HepG2 (cell line): ENCODE measurements around the gene ICAM3. TPM values are rescaled to one million over a fixed set of nuclear protein-coding genes. Genes with fewer than 3 reads are reported as not detected.

Experiments used
- ATF1 ChIP-seq: IDR thresholded peaks from 2 replicates; pipeline ENCODE4 v1.6.1; 2016; ENCODE audit warnings: mild to moderate bottlenecking, control low read depth
- ELF4 ChIP-seq: sonication (generic); formaldehyde crosslinking; IDR thresholded peaks from 2 replicates; pipeline ENCODE4 v1.5.0; 2020; ENCODE audit warnings: missing genetic modification reagents, mild to moderate bottlenecking, moderate library complexity, borderline replicate concordance
- HHEX ChIP-seq: IDR thresholded peaks from 2 replicates; pipeline ENCODE4 v1.6.1; 2016; ENCODE audit warnings: control low read depth
- NRL ChIP-seq: sonication (generic); formaldehyde crosslinking; IDR thresholded peaks from 2 replicates; pipeline ENCODE4 v1.5.0; 2020; ENCODE audit warnings: missing genetic modification reagents, mild to moderate bottlenecking, moderate library complexity, borderline replicate concordance
- TBX2 ChIP-seq: sonication (generic); formaldehyde crosslinking; IDR thresholded peaks from 2 replicates; pipeline ENCODE4 v1.5.0; 2020; ENCODE audit warnings: missing genetic modification reagents, mild to moderate bottlenecking, borderline replicate concordance
- ZFP82 ChIP-seq: sonication (generic); formaldehyde crosslinking; IDR thresholded peaks from 2 replicates; pipeline ENCODE4 v1.5.1; 2020; ENCODE audit warnings: mild to moderate bottlenecking, missing genetic modification reagents, borderline replicate concordance
- ZKSCAN5 ChIP-seq: sonication (generic); formaldehyde crosslinking; IDR thresholded peaks from 2 replicates; pipeline ENCODE4 v1.5.1; 2020; ENCODE audit warnings: mild to moderate bottlenecking, missing genetic modification reagents
- ZNF143 ChIP-seq: sonication (generic); formaldehyde crosslinking; IDR thresholded peaks from 2 replicates; pipeline ENCODE4 v1.4.0; 2020; ENCODE audit warnings: missing genetic modification reagents
- ZNF326 ChIP-seq: sonication (generic); formaldehyde crosslinking; IDR thresholded peaks from 2 replicates; pipeline ENCODE4 v1.4.0; 2020; ENCODE audit warnings: missing genetic modification reagents, borderline replicate concordance
- ZNF337 ChIP-seq: sonication (generic); formaldehyde crosslinking; IDR thresholded peaks from 2 replicates; pipeline ENCODE4 v1.5.1; 2020; ENCODE audit warnings: missing genetic modification reagents, low read depth, mild to moderate bottlenecking, borderline replicate concordance
- ZNF546 ChIP-seq: sonication (generic); formaldehyde crosslinking; conservative IDR thresholded peaks from 2 replicates; pipeline ENCODE4 v1.8.1; 2023; ENCODE audit warnings: mild to moderate bottlenecking, missing genetic modification reagents
- ZNF572 ChIP-seq: sonication (generic); formaldehyde crosslinking; IDR thresholded peaks from 2 replicates; pipeline ENCODE4 v1.5.1; 2020; ENCODE audit warnings: mild to moderate bottlenecking, missing genetic modification reagents
- ZNF839 ChIP-seq: sonication (generic); formaldehyde crosslinking; IDR thresholded peaks from 2 replicates; pipeline ENCODE4 v1.4.0; 2020; ENCODE audit warnings: missing genetic modification reagents, mild to moderate bottlenecking, borderline replicate concordance
- polyA plus RNA-seq, 8 experiments: library from polyadenylated mRNA; depleted of rRNA in 3 of 8; stranded (reverse) in 7 of 8; unstranded in 1 of 8; fragments of >200 nt; fragmentation: Illumina TruSeq in 4 of 8; extraction: Trizol in 4 of 8; gene quantifications; 2 replicates each; pipeline versions ENCODE4 v1.2.1 to v1.2.3, GENCODE V29; 2011 to 2016; ENCODE audit warnings: low read depth in 4 of 8, missing spikeins in 1 of 8, mixed read lengths in 1 of 8; ENCODE audit not compliant: insufficient read depth in 1 of 8
- total RNA-seq, 5 experiments: library from RNA; depleted of rRNA; stranded (reverse); fragments of >200 nt; fragmentation: Illumina TruSeq; extraction: Trizol; gene quantifications; 2 replicates each; pipeline ENCODE4 v1.2.3, GENCODE V29; 2016; ENCODE audit warnings: low read depth in 1 of 5
- TF ChIP-seq, protein P1 (sequence below): sonication (generic); formaldehyde crosslinking; IDR thresholded peaks from 2 replicates; pipeline ENCODE4; 2020; ENCODE audit warnings: missing genetic modification reagents, mild to moderate bottlenecking, borderline replicate concordance
- TF ChIP-seq, protein P2 (sequence below): IDR thresholded peaks from 2 replicates; pipeline ENCODE4 v1.6.1; 2018; ENCODE audit warnings: missing genetic modification reagents, mild to moderate bottlenecking, missing compliant biosample characterization
- TF ChIP-seq, protein P3 (sequence below): sonication (generic); formaldehyde crosslinking; IDR thresholded peaks from 2 replicates; pipeline ENCODE4 v1.4.0; 2020; ENCODE audit warnings: mild to moderate bottlenecking, low read depth, missing genetic modification reagents
- TF ChIP-seq, protein P4 (sequence below): sonication (generic); formaldehyde crosslinking; IDR thresholded peaks from 2 replicates; pipeline ENCODE4 v1.4.0; 2020; ENCODE audit warnings: missing genetic modification reagents
- TF ChIP-seq, protein P5 (sequence below): sonication (generic); formaldehyde crosslinking; IDR thresholded peaks from 2 replicates; pipeline ENCODE4 v1.9.0; 2021; ENCODE audit warnings: missing genetic modification reagents, mild to moderate bottlenecking, borderline replicate concordance

The ICAM3 gene
- total and polyA plus RNA-seq, 2 of the 13 experiments (the other 11 are each of a cell fraction or from before 2014, with no cell fraction given), result 14.1 to 21.0 TPM

DNA sequence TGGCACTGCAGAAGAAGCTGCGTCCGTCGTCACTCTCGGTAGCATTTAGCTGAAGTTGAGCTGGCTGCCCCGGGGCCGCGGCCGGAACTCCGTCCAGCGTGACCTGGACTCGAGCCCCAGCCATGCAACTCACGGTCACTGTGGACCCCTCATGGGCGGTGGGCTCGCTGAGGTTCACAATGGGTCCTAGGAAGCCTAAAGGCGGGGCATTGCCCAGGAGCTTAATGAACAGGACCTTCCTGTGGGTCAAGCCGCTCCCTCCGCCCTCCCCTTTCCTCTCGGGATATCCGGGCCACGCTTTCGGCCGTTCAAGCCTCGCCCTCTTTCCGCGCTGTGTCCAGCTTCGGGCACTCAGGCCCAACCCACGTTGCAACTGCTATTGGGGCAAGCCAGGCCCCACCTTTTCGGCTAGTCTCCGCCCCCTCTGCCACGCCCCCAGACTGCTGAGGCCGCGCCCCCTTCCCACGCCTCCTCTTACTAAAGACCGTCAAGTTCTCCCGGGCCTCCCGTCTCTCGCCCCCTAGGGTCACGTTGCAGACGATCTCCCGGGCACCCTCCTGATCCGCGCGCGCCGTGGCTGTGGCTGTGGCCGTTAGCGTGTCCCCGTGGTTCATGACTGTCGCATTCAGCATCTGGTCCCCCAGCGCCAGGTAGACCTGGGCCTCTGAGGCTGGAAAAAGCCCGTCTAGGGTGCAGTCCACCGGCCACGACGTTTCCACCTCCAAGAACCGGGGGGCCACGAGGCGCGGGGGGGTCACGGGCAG lies 4.7 kb downstream of the ICAM3 start (continued):
- TF ChIP-seq, protein P1, sequence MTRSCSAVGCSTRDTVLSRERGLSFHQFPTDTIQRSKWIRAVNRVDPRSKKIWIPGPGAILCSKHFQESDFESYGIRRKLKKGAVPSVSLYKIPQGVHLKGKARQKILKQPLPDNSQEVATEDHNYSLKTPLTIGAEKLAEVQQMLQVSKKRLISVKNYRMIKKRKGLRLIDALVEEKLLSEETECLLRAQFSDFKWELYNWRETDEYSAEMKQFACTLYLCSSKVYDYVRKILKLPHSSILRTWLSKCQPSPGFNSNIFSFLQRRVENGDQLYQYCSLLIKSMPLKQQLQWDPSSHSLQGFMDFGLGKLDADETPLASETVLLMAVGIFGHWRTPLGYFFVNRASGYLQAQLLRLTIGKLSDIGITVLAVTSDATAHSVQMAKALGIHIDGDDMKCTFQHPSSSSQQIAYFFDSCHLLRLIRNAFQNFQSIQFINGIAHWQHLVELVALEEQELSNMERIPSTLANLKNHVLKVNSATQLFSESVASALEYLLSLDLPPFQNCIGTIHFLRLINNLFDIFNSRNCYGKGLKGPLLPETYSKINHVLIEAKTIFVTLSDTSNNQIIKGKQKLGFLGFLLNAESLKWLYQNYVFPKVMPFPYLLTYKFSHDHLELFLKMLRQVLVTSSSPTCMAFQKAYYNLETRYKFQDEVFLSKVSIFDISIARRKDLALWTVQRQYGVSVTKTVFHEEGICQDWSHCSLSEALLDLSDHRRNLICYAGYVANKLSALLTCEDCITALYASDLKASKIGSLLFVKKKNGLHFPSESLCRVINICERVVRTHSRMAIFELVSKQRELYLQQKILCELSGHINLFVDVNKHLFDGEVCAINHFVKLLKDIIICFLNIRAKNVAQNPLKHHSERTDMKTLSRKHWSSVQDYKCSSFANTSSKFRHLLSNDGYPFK, result no peak
- peak; percentile 15; the same call in 1 of the 2 replicates for TF ChIP-seq ZKSCAN5 (CRISPR knock-in tag)
- no peak for TF ChIP-seq ZNF337 (CRISPR knock-in tag)
- TF ChIP-seq ZNF326, result no peak
- no peak for TF ChIP-seq HHEX (CRISPR knock-in tag)
- TF ChIP-seq ZFP82, result no peak
- TF ChIP-seq, protein P2, sequence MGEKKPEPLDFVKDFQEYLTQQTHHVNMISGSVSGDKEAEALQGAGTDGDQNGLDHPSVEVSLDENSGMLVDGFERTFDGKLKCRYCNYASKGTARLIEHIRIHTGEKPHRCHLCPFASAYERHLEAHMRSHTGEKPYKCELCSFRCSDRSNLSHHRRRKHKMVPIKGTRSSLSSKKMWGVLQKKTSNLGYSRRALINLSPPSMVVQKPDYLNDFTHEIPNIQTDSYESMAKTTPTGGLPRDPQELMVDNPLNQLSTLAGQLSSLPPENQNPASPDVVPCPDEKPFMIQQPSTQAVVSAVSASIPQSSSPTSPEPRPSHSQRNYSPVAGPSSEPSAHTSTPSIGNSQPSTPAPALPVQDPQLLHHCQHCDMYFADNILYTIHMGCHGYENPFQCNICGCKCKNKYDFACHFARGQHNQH, result 0 out of 2 replicates have a peak, but pooled peaks have one; percentile 23
- TF ChIP-seq, protein P3, sequence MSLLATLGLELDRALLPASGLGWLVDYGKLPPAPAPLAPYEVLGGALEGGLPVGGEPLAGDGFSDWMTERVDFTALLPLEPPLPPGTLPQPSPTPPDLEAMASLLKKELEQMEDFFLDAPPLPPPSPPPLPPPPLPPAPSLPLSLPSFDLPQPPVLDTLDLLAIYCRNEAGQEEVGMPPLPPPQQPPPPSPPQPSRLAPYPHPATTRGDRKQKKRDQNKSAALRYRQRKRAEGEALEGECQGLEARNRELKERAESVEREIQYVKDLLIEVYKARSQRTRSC (CRISPR knock-in tag), result no peak
- TF ChIP-seq ZNF839, result no peak
- TF ChIP-seq ATF1, result no peak
- TF ChIP-seq ZNF143 (CRISPR knock-in tag), result peak; percentile 34; the same call in 1 of the 2 replicates
- TF ChIP-seq ZNF546 (CRISPR knock-in tag), result no peak
- TF ChIP-seq ZNF572 (CRISPR knock-in tag), result no peak
- TF ChIP-seq, protein P4, sequence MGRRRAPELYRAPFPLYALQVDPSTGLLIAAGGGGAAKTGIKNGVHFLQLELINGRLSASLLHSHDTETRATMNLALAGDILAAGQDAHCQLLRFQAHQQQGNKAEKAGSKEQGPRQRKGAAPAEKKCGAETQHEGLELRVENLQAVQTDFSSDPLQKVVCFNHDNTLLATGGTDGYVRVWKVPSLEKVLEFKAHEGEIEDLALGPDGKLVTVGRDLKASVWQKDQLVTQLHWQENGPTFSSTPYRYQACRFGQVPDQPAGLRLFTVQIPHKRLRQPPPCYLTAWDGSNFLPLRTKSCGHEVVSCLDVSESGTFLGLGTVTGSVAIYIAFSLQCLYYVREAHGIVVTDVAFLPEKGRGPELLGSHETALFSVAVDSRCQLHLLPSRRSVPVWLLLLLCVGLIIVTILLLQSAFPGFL, result no peak
- TF ChIP-seq NRL, result no peak
- no peak for TF ChIP-seq ELF4 (CRISPR knock-in tag)
- TF ChIP-seq, protein P5, sequence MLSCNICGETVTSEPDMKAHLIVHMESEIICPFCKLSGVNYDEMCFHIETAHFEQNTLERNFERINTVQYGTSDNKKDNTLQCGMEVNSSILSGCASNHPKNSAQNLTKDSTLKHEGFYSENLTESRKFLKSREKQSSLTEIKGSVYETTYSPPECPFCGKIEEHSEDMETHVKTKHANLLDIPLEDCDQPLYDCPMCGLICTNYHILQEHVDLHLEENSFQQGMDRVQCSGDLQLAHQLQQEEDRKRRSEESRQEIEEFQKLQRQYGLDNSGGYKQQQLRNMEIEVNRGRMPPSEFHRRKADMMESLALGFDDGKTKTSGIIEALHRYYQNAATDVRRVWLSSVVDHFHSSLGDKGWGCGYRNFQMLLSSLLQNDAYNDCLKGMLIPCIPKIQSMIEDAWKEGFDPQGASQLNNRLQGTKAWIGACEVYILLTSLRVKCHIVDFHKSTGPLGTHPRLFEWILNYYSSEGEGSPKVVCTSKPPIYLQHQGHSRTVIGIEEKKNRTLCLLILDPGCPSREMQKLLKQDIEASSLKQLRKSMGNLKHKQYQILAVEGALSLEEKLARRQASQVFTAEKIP, result no peak
- peak; percentile 82 for TF ChIP-seq TBX2 (CRISPR knock-in tag)
